HepG2 (cell line): Measurements from ENCODE around the gene MICOS13. TPM values are rescaled to one million over a fixed set of nuclear protein-coding genes. Genes with fewer than 3 reads are reported as not detected.

Experiments
- ATRX ChIP-seq: sonication (generic); formaldehyde crosslinking; IDR thresholded peaks from 2 replicates; pipeline ENCODE4 v1.4.0; 2020; ENCODE audit warnings: missing genetic modification reagents, borderline replicate concordance
- FLYWCH1 ChIP-seq: sonication (generic); formaldehyde crosslinking; IDR thresholded peaks from 2 replicates; pipeline ENCODE4 v1.8.1; 2023; ENCODE audit warnings: mild to moderate bottlenecking, missing genetic modification reagents
- GABPA ChIP-seq, 2 experiments: IDR thresholded peaks; 2 replicates each; pipeline ENCODE4 v1.6.1; 2011 to 2016; ENCODE audit warnings: low read depth in 2 of 2, low read length in 1 of 2, missing biosample characterization in 1 of 2, missing genetic modification characterization in 1 of 2
- GATA4 ChIP-seq: sonication (generic); IDR thresholded peaks from 2 replicates; pipeline ENCODE4 v1.6.1; 2016; ENCODE audit warnings: antibody characterized with exemption, low read depth, borderline replicate concordance
- HOXA7 ChIP-seq: sonication (generic); formaldehyde crosslinking; IDR thresholded peaks from 2 replicates; pipeline ENCODE4 v1.8.1; 2022; ENCODE audit warnings: mild to moderate bottlenecking, missing genetic modification reagents, moderate library complexity
- HOXD1 ChIP-seq: sonication (generic); formaldehyde crosslinking; IDR thresholded peaks from 2 replicates; pipeline ENCODE4 v1.5.0; 2020; ENCODE audit warnings: missing genetic modification reagents
- MAFG ChIP-seq: sonication (generic); formaldehyde crosslinking; IDR thresholded peaks from 2 replicates; pipeline ENCODE4 v1.5.1; 2020; ENCODE audit warnings: mild to moderate bottlenecking, missing genetic modification reagents
- MLLT10 ChIP-seq: sonication (generic); formaldehyde crosslinking; IDR thresholded peaks from 2 replicates; pipeline ENCODE4 v1.4.0; 2020; ENCODE audit warnings: missing genetic modification reagents
- NKX3-1 ChIP-seq: sonication (generic); formaldehyde crosslinking; IDR thresholded peaks from 2 replicates; pipeline ENCODE4 v1.5.0; 2020; ENCODE audit warnings: missing genetic modification reagents
- PHF21A ChIP-seq: sonication (generic); formaldehyde crosslinking; IDR thresholded peaks from 2 replicates; pipeline ENCODE4 v1.5.0; 2020; ENCODE audit warnings: mild to moderate bottlenecking, missing genetic modification reagents
- RXRA ChIP-seq: sonication (generic); formaldehyde crosslinking; IDR thresholded peaks from 2 replicates; pipeline ENCODE4 v1.5.1; 2020; ENCODE audit warnings: missing genetic modification reagents
- SMC3 ChIP-seq: IDR thresholded peaks from 2 replicates; pipeline ENCODE4 v1.6.1; 2011; ENCODE audit warnings: low read length, improper control_type of control experiment
- ZNF121 ChIP-seq: sonication (generic); formaldehyde crosslinking; IDR thresholded peaks from 2 replicates; pipeline ENCODE4 v1.5.0; 2020; ENCODE audit warnings: mild to moderate bottlenecking, missing genetic modification reagents
- ZNF660 ChIP-seq: sonication (generic); formaldehyde crosslinking; IDR thresholded peaks from 2 replicates; pipeline ENCODE4 v1.5.1; 2020; ENCODE audit warnings: mild to moderate bottlenecking, low read depth, missing genetic modification reagents, borderline replicate concordance
- ZNF777 ChIP-seq: sonication (generic); formaldehyde crosslinking; IDR thresholded peaks from 2 replicates; pipeline ENCODE4 v1.4.0; 2020; ENCODE audit warnings: missing genetic modification reagents
- ZNF879 ChIP-seq: sonication (generic); formaldehyde crosslinking; IDR thresholded peaks from 2 replicates; pipeline ENCODE4 v1.8.1; 2023; ENCODE audit warnings: missing genetic modification reagents
- ZSCAN9 ChIP-seq: IDR thresholded peaks from 2 replicates; pipeline ENCODE4 v1.6.1; 2016; ENCODE audit warnings: borderline replicate concordance
- polyA plus RNA-seq, 8 experiments: library from polyadenylated mRNA; depleted of rRNA in 3 of 8; stranded (reverse) in 7 of 8; unstranded in 1 of 8; fragments of >200 nt; fragmentation: Illumina TruSeq in 4 of 8; extraction: Trizol in 4 of 8; gene quantifications; 2 replicates each; pipeline versions ENCODE4 v1.2.1 to v1.2.3, GENCODE V29; 2011 to 2016; ENCODE audit warnings: low read depth in 4 of 8, missing spikeins in 1 of 8, mixed read lengths in 1 of 8; ENCODE audit not compliant: insufficient read depth in 1 of 8
- total RNA-seq, 5 experiments: library from RNA; depleted of rRNA; stranded (reverse); fragments of >200 nt; fragmentation: Illumina TruSeq; extraction: Trizol; gene quantifications; 2 replicates each; pipeline ENCODE4 v1.2.3, GENCODE V29; 2016; ENCODE audit warnings: low read depth in 1 of 5
- TF ChIP-seq, protein P1 (sequence below): sonication (generic); formaldehyde crosslinking; IDR thresholded peaks from 2 replicates; pipeline ENCODE4 v1.4.0; 2020; ENCODE audit warnings: missing genetic modification reagents, borderline replicate concordance
- TF ChIP-seq, protein P2 (sequence below): sonication (generic); formaldehyde crosslinking; IDR thresholded peaks from 2 replicates; pipeline ENCODE4 v1.8.1; 2023; ENCODE audit warnings: missing genetic modification reagents, inconsistent platforms, borderline replicate concordance
- TF ChIP-seq, protein P3 (sequence below): sonication (generic); formaldehyde crosslinking; IDR thresholded peaks from 2 replicates; pipeline ENCODE4 v1.5.1; 2020; ENCODE audit warnings: missing genetic modification reagents, mild to moderate bottlenecking, borderline replicate concordance
- TF ChIP-seq, protein P4 (sequence below): sonication (generic); formaldehyde crosslinking; IDR thresholded peaks from 2 replicates; pipeline ENCODE4 v1.9.0; 2021; ENCODE audit warnings: missing genetic modification reagents, borderline replicate concordance

Gene MICOS13
- total and polyA plus RNA-seq, 2 of the 13 experiments (the other 11 are each of a cell fraction or from before 2014, with no cell fraction given) = 28.8 to 35.4 TPM

DNA sequence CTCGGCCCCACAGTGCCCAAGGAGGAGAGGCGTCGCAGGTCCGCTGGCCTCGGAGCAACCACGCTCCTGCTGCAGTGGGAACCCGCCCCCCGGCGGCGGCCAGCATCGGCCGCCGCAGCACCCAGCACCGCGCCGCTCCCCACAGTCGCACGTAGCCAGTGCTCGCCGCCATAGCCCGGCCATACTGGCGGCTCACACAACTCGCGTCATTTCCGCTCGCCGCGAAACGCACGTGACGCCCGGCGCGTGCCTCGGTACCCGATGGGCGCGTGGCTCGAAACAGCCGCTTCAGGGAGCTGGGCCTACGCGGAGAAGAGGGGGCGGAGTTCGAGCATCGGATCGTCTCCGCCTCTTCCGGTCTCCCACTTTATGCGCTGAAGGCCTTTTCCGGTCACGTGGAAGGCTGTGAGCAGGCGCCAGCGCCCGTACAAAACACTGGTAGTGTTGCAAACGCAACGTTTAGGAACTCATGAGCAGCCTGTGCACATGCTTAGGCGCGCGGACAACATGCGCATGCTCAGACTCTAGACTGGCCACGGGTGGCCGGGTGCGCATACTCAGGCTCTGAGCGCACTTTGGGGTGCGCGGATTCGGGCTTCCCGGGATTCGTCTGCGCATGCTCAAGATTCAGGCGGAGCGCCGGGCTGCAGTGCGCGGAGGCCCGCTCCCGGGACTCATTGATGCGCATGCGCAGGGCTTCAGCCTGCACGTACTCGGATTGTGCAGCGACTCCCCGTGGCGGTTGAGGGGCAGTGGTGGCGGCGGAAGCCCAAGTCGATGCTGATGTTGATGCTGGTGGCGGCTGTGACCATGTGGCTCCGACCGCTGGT lies 39.9 kb upstream of the MICOS13 start, which contains the start of the genes CATSPERD and LONP1 (continued):
- TF ChIP-seq, protein P1, sequence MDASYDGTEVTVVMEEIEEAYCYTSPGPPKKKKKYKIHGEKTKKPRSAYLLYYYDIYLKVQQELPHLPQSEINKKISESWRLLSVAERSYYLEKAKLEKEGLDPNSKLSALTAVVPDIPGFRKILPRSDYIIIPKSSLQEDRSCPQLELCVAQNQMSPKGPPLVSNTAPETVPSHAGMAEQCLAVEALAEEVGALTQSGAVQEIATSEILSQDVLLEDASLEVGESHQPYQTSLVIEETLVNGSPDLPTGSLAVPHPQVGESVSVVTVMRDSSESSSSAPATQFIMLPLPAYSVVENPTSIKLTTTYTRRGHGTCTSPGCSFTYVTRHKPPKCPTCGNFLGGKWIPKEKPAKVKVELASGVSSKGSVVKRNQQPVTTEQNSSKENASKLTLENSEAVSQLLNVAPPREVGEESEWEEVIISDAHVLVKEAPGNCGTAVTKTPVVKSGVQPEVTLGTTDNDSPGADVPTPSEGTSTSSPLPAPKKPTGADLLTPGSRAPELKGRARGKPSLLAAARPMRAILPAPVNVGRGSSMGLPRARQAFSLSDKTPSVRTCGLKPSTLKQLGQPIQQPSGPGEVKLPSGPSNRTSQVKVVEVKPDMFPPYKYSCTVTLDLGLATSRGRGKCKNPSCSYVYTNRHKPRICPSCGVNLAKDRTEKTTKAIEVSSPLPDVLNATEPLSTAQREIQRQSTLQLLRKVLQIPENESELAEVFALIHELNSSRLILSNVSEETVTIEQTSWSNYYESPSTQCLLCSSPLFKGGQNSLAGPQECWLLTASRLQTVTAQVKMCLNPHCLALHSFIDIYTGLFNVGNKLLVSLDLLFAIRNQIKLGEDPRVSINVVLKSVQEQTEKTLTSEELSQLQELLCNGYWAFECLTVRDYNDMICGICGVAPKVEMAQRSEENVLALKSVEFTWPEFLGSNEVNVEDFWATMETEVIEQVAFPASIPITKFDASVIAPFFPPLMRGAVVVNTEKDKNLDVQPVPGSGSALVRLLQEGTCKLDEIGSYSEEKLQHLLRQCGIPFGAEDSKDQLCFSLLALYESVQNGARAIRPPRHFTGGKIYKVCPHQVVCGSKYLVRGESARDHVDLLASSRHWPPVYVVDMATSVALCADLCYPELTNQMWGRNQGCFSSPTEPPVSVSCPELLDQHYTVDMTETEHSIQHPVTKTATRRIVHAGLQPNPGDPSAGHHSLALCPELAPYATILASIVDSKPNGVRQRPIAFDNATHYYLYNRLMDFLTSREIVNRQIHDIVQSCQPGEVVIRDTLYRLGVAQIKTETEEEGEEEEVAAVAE (CRISPR knock-in tag) = peak; percentile 50; the same call in 1 of the 2 replicates
- TF ChIP-seq PHF21A (CRISPR knock-in tag) (peak; percentile 90), ZNF777 (CRISPR knock-in tag) (peak; percentile 61), MAFG (no peak), HOXD1 (CRISPR knock-in tag) (peak; percentile 79), ZSCAN9 (CRISPR knock-in tag) (peak; percentile 95), NKX3-1 (CRISPR knock-in tag) (0 out of 2 replicates have a peak, but pooled peaks have one; percentile 49), ZNF879 (CRISPR knock-in tag) (peak; percentile 18; the same call in 1 of the 2 replicates), ZNF660 (CRISPR knock-in tag) (no peak; the same call in 1 of the 2 replicates), RXRA (CRISPR knock-in tag) (peak; percentile 80), HOXA7 (CRISPR knock-in tag) (0 out of 2 replicates have a peak, but pooled peaks have one; percentile 50), SMC3 (no peak; the same call in 1 of the 2 replicates), ZNF121 (CRISPR knock-in tag) (peak; percentile 46; the same call in 1 of the 2 replicates), GATA4 (no peak), MLLT10 (no peak), FLYWCH1 (no peak), GABPA (IDR thresholded peaks at IDR 0.05; ENCODE audit: low read depth, low read length) (peak; percentile 88; the same call in 1 of the 2 replicates), GABPA (CRISPR knock-in tag; IDR thresholded peaks at IDR 0.05; ENCODE audit: low read depth) (peak; percentile 96), ATRX (no peak)
- TF ChIP-seq, protein P2, sequence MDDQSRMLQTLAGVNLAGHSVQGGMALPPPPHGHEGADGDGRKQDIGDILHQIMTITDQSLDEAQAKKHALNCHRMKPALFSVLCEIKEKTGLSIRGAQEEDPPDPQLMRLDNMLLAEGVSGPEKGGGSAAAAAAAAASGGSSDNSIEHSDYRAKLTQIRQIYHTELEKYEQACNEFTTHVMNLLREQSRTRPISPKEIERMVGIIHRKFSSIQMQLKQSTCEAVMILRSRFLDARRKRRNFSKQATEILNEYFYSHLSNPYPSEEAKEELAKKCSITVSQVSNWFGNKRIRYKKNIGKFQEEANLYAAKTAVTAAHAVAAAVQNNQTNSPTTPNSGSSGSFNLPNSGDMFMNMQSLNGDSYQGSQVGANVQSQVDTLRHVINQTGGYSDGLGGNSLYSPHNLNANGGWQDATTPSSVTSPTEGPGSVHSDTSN (CRISPR knock-in tag) = 0 out of 2 replicates have a peak, but pooled peaks have one; percentile 74
- TF ChIP-seq, protein P3, sequence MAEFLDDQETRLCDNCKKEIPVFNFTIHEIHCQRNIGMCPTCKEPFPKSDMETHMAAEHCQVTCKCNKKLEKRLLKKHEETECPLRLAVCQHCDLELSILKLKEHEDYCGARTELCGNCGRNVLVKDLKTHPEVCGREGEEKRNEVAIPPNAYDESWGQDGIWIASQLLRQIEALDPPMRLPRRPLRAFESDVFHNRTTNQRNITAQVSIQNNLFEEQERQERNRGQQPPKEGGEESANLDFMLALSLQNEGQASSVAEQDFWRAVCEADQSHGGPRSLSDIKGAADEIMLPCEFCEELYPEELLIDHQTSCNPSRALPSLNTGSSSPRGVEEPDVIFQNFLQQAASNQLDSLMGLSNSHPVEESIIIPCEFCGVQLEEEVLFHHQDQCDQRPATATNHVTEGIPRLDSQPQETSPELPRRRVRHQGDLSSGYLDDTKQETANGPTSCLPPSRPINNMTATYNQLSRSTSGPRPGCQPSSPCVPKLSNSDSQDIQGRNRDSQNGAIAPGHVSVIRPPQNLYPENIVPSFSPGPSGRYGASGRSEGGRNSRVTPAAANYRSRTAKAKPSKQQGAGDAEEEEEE (CRISPR knock-in tag) = no peak
- TF ChIP-seq, protein P4, sequence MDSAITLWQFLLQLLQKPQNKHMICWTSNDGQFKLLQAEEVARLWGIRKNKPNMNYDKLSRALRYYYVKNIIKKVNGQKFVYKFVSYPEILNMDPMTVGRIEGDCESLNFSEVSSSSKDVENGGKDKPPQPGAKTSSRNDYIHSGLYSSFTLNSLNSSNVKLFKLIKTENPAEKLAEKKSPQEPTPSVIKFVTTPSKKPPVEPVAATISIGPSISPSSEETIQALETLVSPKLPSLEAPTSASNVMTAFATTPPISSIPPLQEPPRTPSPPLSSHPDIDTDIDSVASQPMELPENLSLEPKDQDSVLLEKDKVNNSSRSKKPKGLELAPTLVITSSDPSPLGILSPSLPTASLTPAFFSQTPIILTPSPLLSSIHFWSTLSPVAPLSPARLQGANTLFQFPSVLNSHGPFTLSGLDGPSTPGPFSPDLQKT (CRISPR knock-in tag) = 0 out of 2 replicates have a peak, but pooled peaks have one; percentile 44
